OCI-LY1 (cell line): ENCODE data around the gene CD79A.

Experiments
- CTCF ChIP-seq: fragments of 200-600 bp; sonication (generic), shearing (Covaris generic); IDR thresholded peaks from 2 replicates; pipeline ENCODE4 v1.5.1; 2017; ENCODE audit warnings: mild to moderate bottlenecking, antibody characterized with exemption, low read length, moderate library complexity, mixed read lengths
- EZH2 ChIP-seq: fragments of 200-600 bp; sonication (generic), shearing (Covaris generic); IDR thresholded peaks from 2 replicates; pipeline ENCODE4 v1.8.0; 2017; ENCODE audit warnings: borderline replicate concordance, mixed run types, mild to moderate bottlenecking, antibody characterized with exemption, low read length, moderate library complexity, mixed read lengths

DNA sequence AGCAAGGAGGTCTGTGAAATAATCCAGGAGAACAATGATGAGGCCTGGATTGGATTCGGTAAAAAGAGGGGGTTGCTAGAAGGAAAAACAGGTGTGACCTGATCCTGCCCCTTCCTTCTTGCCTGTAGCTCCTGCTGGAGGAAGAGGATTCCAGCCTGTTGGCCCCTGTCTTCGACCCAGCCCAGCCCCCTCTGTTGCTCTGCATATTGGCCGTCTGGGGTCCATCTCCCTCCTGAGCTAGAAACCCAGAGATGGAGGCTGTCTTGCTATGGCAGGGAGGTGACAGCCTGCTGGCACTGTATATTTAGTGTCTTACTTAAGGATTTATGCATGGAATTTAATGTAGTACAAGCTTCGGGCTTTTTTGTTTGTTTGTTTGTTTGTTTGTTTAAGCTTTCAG lies 25.6 kb upstream of the CD79A start:
- TF ChIP-seq CTCF (no peak), EZH2 (no peak)
